HepG2 (cell line): Measurements from ENCODE around the gene E2F1. TPM values are rescaled to one million over a fixed set of nuclear protein-coding genes. Genes with fewer than 3 reads are reported as not detected.

Source experiments
- HMGXB4 ChIP-seq, 2 experiments: sonication (generic) in 1 of 2; formaldehyde crosslinking in 1 of 2; IDR thresholded peaks; 2 replicates each; pipeline versions ENCODE4 v1.4.0 to v1.6.1; 2018 to 2020; ENCODE audit warnings: missing genetic modification reagents in 2 of 2, borderline replicate concordance in 1 of 2, low read depth in 1 of 2, mild to moderate bottlenecking in 1 of 2, missing biosample characterization in 1 of 2
- IKZF4 ChIP-seq: sonication (generic); formaldehyde crosslinking; IDR thresholded peaks from 2 replicates; pipeline ENCODE4 v1.5.1; 2020; ENCODE audit warnings: borderline replicate concordance, mild to moderate bottlenecking, low read depth, missing genetic modification reagents; ENCODE audit errors: not compliant biosample characterization
- MXI1 ChIP-seq: IDR thresholded peaks from 3 replicates; pipeline ENCODE4 v1.6.1; 2012; ENCODE audit warnings: low read depth, low read length, inconsistent platforms, borderline replicate concordance
- POGK ChIP-seq: sonication (generic); formaldehyde crosslinking; conservative IDR thresholded peaks from 2 replicates; pipeline ENCODE4 v1.8.0; 2022; ENCODE audit warnings: mild to moderate bottlenecking, moderate library complexity, missing genetic modification reagents
- RBAK ChIP-seq: sonication (generic); formaldehyde crosslinking; IDR thresholded peaks from 2 replicates; pipeline ENCODE4 v1.5.1; 2020; ENCODE audit warnings: mild to moderate bottlenecking, missing genetic modification reagents
- RXRB ChIP-seq: IDR thresholded peaks from 2 replicates; pipeline ENCODE4 v1.6.1; 2016; ENCODE audit warnings: borderline replicate concordance, missing genetic modification reagents, missing compliant biosample characterization
- SPEN ChIP-seq: sonication (generic); formaldehyde crosslinking; IDR thresholded peaks from 2 replicates; pipeline ENCODE4 v1.5.1; 2020; ENCODE audit warnings: low read depth, mild to moderate bottlenecking, missing genetic modification reagents
- SSRP1 ChIP-seq: IDR thresholded peaks from 2 replicates; pipeline ENCODE4 v1.6.1; 2016; ENCODE audit warnings: control low read depth
- TCF12 ChIP-seq, 2 experiments: fragments of 450-650 bp in 1 of 2; sonication (generic) in 1 of 2; formaldehyde crosslinking in 1 of 2; IDR thresholded peaks; 2 replicates each; pipeline versions ENCODE4 v1.6.1 to v1.8.0; 2017 to 2022; ENCODE audit warnings: antibody characterized with exemption in 1 of 2, mild to moderate bottlenecking in 1 of 2, missing genetic modification reagents in 1 of 2, moderate library complexity in 1 of 2
- ZBTB38 ChIP-seq: sonication (generic); formaldehyde crosslinking; IDR thresholded peaks from 2 replicates; pipeline ENCODE4 v1.5.1; 2020; ENCODE audit warnings: mild to moderate bottlenecking, missing genetic modification reagents
- ZBTB40 ChIP-seq, 2 experiments: fragments of 450-650 bp in 1 of 2; sonication (generic) in 1 of 2; formaldehyde crosslinking in 1 of 2; IDR thresholded peaks; 2 replicates each; pipeline versions ENCODE4 v1.6.1 to v1.8.0; 2016 to 2022; ENCODE audit warnings: antibody characterized with exemption in 1 of 2, mild to moderate bottlenecking in 1 of 2, missing genetic modification reagents in 1 of 2
- ZKSCAN8 ChIP-seq: IDR thresholded peaks from 2 replicates; pipeline ENCODE4 v1.6.1; 2016; ENCODE audit warnings: borderline replicate concordance, missing genetic modification reagents, missing compliant biosample characterization
- ZNF788 ChIP-seq: sonication (generic); formaldehyde crosslinking; IDR thresholded peaks from 2 replicates; pipeline ENCODE4 v1.5.0; 2020; ENCODE audit warnings: mild to moderate bottlenecking, missing genetic modification reagents, borderline replicate concordance
- ZSCAN31 ChIP-seq: sonication (generic); formaldehyde crosslinking; IDR thresholded peaks from 2 replicates; pipeline ENCODE4 v1.5.0; 2020; ENCODE audit warnings: low read depth, mild to moderate bottlenecking, missing genetic modification reagents
- polyA plus RNA-seq, 8 experiments: library from polyadenylated mRNA; depleted of rRNA in 3 of 8; stranded (reverse) in 7 of 8; unstranded in 1 of 8; fragments of >200 nt; fragmentation: Illumina TruSeq in 4 of 8; extraction: Trizol in 4 of 8; gene quantifications; 2 replicates each; pipeline versions ENCODE4 v1.2.1 to v1.2.3, GENCODE V29; 2011 to 2016; ENCODE audit warnings: low read depth in 4 of 8, missing spikeins in 1 of 8, mixed read lengths in 1 of 8; ENCODE audit not compliant: insufficient read depth in 1 of 8
- total RNA-seq, 5 experiments: library from RNA; depleted of rRNA; stranded (reverse); fragments of >200 nt; fragmentation: Illumina TruSeq; extraction: Trizol; gene quantifications; 2 replicates each; pipeline ENCODE4 v1.2.3, GENCODE V29; 2016; ENCODE audit warnings: low read depth in 1 of 5

Gene E2F1
- total and polyA plus RNA-seq, 2 of the 13 experiments (the other 11 are each of a cell fraction or from before 2014, with no cell fraction given): 25.5 to 39.4 TPM

GRCh38 chr20:33719277-33719988 lies 33.2 kb upstream of the E2F1 start (continued):
- no peak for TF ChIP-seq ZBTB40 (IDR thresholded peaks at IDR 0.05)
- 0 out of 2 replicates have a peak, but pooled peaks have one; percentile 47 for TF ChIP-seq ZBTB40 (CRISPR knock-in tag; IDR thresholded peaks at IDR 0.05)
- TF ChIP-seq ZNF788 (CRISPR knock-in tag): 0 out of 2 replicates have a peak, but pooled peaks have one; percentile 33
- TF ChIP-seq RXRB: no peak
- no peak for TF ChIP-seq ZKSCAN8 (CRISPR knock-in tag)
- TF ChIP-seq IKZF4 (CRISPR knock-in tag): no peak
- 0 out of 3 replicates have a peak, but pooled peaks have one; percentile 1 for TF ChIP-seq MXI1
- TF ChIP-seq TCF12 (IDR thresholded peaks at IDR 0.05): no peak
- TF ChIP-seq TCF12 (CRISPR knock-in tag; IDR thresholded peaks at IDR 0.05): 0 out of 2 replicates have a peak, but pooled peaks have one; percentile 6
- TF ChIP-seq SPEN (CRISPR knock-in tag): no peak
- 0 out of 4 replicates have a peak, but pooled peaks of 1 of the 2 experiments have one; percentile 33 for TF ChIP-seq HMGXB4 (CRISPR knock-in tag; IDR thresholded peaks at IDR 0.05; ENCODE audit: borderline replicate concordance in 1 of 2, low read depth in 1 of 2)
- TF ChIP-seq ZSCAN31 (CRISPR knock-in tag): 0 out of 2 replicates have a peak, but pooled peaks have one; percentile 72
- 0 out of 2 replicates have a peak, but pooled peaks have one; percentile 42 for TF ChIP-seq POGK
- peak; percentile 9; the same call in 1 of the 2 replicates for TF ChIP-seq RBAK (CRISPR knock-in tag)
- TF ChIP-seq SSRP1 (CRISPR knock-in tag): no peak
- no peak for TF ChIP-seq ZBTB38 (CRISPR knock-in tag)
